HepG2 (cell line): ENCODE results near the gene TFE3. TPM values are rescaled to one million over a fixed set of nuclear protein-coding genes. Genes with fewer than 3 reads are reported as not detected.

Source experiments
- AFF4 ChIP-seq: sonication (generic); formaldehyde crosslinking; IDR thresholded peaks from 2 replicates; pipeline ENCODE4 v1.4.0; 2020; ENCODE audit warnings: missing genetic modification reagents
- AHR ChIP-seq: IDR thresholded peaks from 2 replicates; pipeline ENCODE4 v1.6.1; 2018; ENCODE audit warnings: missing genetic modification reagents, missing compliant biosample characterization
- CREB1 ChIP-seq, 2 experiments: fragments of 450-650 bp in 1 of 2; IDR thresholded peaks; 2 replicates each; pipeline ENCODE4 v1.6.1; 2016 to 2017; ENCODE audit warnings: control low read depth in 1 of 2, mild to moderate bottlenecking in 1 of 2, missing compliant biosample characterization in 1 of 2, missing genetic modification characterization in 1 of 2
- GABPA ChIP-seq, 2 experiments: IDR thresholded peaks; 2 replicates each; pipeline ENCODE4 v1.6.1; 2011 to 2016; ENCODE audit warnings: low read depth in 2 of 2, low read length in 1 of 2, missing biosample characterization in 1 of 2, missing genetic modification characterization in 1 of 2
- IRF2 ChIP-seq: IDR thresholded peaks from 2 replicates; pipeline ENCODE4 v1.6.1; 2018; ENCODE audit warnings: missing genetic modification reagents, missing compliant biosample characterization
- KDM4B ChIP-seq: sonication (generic); formaldehyde crosslinking; IDR thresholded peaks from 2 replicates; pipeline ENCODE4 v1.4.0; 2020; ENCODE audit warnings: missing genetic modification reagents
- MYPOP ChIP-seq: sonication (generic); formaldehyde crosslinking; IDR thresholded peaks from 2 replicates; pipeline ENCODE4 v1.8.1; 2023; ENCODE audit warnings: mild to moderate bottlenecking, moderate library complexity, missing genetic modification reagents
- NFKB2 ChIP-seq: sonication (generic); formaldehyde crosslinking; IDR thresholded peaks from 2 replicates; pipeline ENCODE4 v1.4.0; 2020; ENCODE audit warnings: missing genetic modification reagents, borderline replicate concordance
- ONECUT2 ChIP-seq: sonication (generic); formaldehyde crosslinking; IDR thresholded peaks from 2 replicates; pipeline ENCODE4 v1.4.0; 2020; ENCODE audit warnings: missing genetic modification reagents
- SAFB2 ChIP-seq: sonication (generic); formaldehyde crosslinking; IDR thresholded peaks from 2 replicates; pipeline ENCODE4 v1.5.1; 2020; ENCODE audit warnings: missing genetic modification reagents, low read depth, mild to moderate bottlenecking, borderline replicate concordance
- SNRNP70 ChIP-seq: fragments of 200-400 bp; formaldehyde crosslinking; IDR thresholded peaks from 2 replicates; pipeline ENCODE4 v1.6.1; 2017; ENCODE audit warnings: mild to moderate bottlenecking, low read depth, low read length, moderate library complexity
- TCF7 ChIP-seq: sonication (generic); IDR thresholded peaks from 2 replicates; pipeline ENCODE4 v1.6.1; 2016; ENCODE audit warnings: antibody characterized with exemption, low read depth
- U2AF1 ChIP-seq: fragments of 200-400 bp; formaldehyde crosslinking; optimal IDR thresholded peaks from 2 replicates; pipeline ENCODE3; 2017; ENCODE audit warnings: mild to moderate bottlenecking, low read depth, low read length
- ZEB1 ChIP-seq: IDR thresholded peaks from 2 replicates; pipeline ENCODE4 v1.6.1; 2012; ENCODE audit warnings: mild to moderate bottlenecking, low read depth, inconsistent platforms; ENCODE audit not compliant: insufficient replicate concordance
- ZFP62 ChIP-seq: sonication (generic); formaldehyde crosslinking; IDR thresholded peaks from 2 replicates; pipeline ENCODE4 v1.4.0; 2020; ENCODE audit warnings: missing genetic modification reagents
- ZNF3 ChIP-seq: IDR thresholded peaks from 2 replicates; pipeline ENCODE4 v1.7.0; 2017; ENCODE audit warnings: inconsistent platforms
- ZNF607 ChIP-seq: sonication (generic); formaldehyde crosslinking; IDR thresholded peaks from 2 replicates; pipeline ENCODE4 v1.5.1; 2020; ENCODE audit warnings: missing genetic modification reagents, mild to moderate bottlenecking, borderline replicate concordance
- ZNF619 ChIP-seq: sonication (generic); formaldehyde crosslinking; IDR thresholded peaks from 2 replicates; pipeline ENCODE4 v1.4.0; 2020; ENCODE audit warnings: mild to moderate bottlenecking, missing genetic modification reagents
- ZNF687 ChIP-seq: sonication (generic); formaldehyde crosslinking; IDR thresholded peaks from 2 replicates; pipeline ENCODE4 v1.5.1; 2020; ENCODE audit warnings: mild to moderate bottlenecking, missing genetic modification reagents, moderate library complexity
- ZNF703 ChIP-seq: sonication (generic); formaldehyde crosslinking; IDR thresholded peaks from 2 replicates; pipeline ENCODE4 v1.5.1; 2020; ENCODE audit warnings: missing genetic modification reagents, mild to moderate bottlenecking, moderate library complexity, borderline replicate concordance
- ZNF766 ChIP-seq: sonication (generic); formaldehyde crosslinking; IDR thresholded peaks from 2 replicates; pipeline ENCODE4 v1.5.0; 2020; ENCODE audit warnings: missing genetic modification reagents, borderline replicate concordance
- polyA plus RNA-seq, 8 experiments: library from polyadenylated mRNA; depleted of rRNA in 3 of 8; stranded (reverse) in 7 of 8; unstranded in 1 of 8; fragments of >200 nt; fragmentation: Illumina TruSeq in 4 of 8; extraction: Trizol in 4 of 8; gene quantifications; 2 replicates each; pipeline versions ENCODE4 v1.2.1 to v1.2.3, GENCODE V29; 2011 to 2016; ENCODE audit warnings: low read depth in 4 of 8, missing spikeins in 1 of 8, mixed read lengths in 1 of 8; ENCODE audit not compliant: insufficient read depth in 1 of 8
- total RNA-seq, 5 experiments: library from RNA; depleted of rRNA; stranded (reverse); fragments of >200 nt; fragmentation: Illumina TruSeq; extraction: Trizol; gene quantifications; 2 replicates each; pipeline ENCODE4 v1.2.3, GENCODE V29; 2016; ENCODE audit warnings: low read depth in 1 of 5

The TFE3 gene
- total and polyA plus RNA-seq, 2 of the 13 experiments (the other 11 are each of a cell fraction or from before 2014, with no cell fraction given) = 8.3 to 12.3 TPM

DNA sequence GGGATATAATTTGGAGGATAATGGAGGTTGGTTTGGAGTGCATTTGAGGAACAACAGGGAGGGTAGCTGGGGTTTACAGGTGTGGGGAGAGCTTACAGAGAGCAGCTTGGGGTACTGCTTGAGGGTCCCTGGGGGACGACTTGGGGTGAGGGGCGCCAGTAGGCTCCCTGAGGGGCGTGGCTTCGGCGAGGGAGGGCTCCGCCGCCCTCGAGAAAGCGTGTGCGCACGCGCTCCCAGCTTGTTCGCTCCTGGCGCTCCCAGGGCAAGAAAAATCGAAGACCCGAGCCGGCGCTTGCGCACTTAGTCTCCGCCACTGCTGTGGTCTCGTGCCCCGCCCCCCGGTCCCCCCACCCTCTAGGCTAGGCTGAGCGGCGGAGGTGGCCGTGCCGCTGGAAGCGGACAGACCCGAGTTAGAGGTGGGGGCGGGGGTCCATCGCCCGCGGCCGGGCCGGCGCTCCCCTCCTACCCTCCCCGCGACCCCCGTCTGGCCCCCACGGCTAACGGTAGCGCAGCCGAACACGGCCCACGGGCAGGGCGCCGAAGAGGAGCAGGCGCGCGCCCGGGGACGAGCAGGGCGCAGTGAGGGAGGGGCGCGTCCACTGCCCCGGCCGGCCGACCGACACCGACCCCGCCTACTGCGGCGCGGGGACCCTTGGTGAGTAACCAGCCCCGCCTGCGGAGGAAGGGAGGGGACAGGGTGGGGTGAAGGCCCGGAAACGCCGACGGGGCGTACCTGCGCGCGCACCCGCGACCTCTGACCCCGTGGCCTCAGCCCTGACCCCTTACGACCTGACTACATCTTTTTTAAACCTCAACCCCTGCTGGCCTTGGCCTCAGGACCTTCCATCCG is 10.3 kb upstream of the TFE3 start (continued):
- TF ChIP-seq AFF4 (CRISPR knock-in tag) = no peak
- no peak for TF ChIP-seq NFKB2 (CRISPR knock-in tag)
- TF ChIP-seq KDM4B (CRISPR knock-in tag) = no peak
- no peak for TF ChIP-seq AHR (CRISPR knock-in tag)
- TF ChIP-seq ZFP62 (CRISPR knock-in tag) = no peak
- TF ChIP-seq ZNF703 (CRISPR knock-in tag) = no peak
- TF ChIP-seq ZNF607 (CRISPR knock-in tag) = peak; percentile 50; the same call in 1 of the 2 replicates
- no peak for TF ChIP-seq ZEB1
- no peak for TF ChIP-seq SNRNP70
- no peak for TF ChIP-seq SAFB2
- TF ChIP-seq U2AF1 = no peak
- no peak for TF ChIP-seq CREB1 (IDR thresholded peaks at IDR 0.05)
- TF ChIP-seq CREB1 (CRISPR knock-in tag; IDR thresholded peaks at IDR 0.05) = no peak
- 0 out of 2 replicates have a peak, but pooled peaks have one; percentile 19 for TF ChIP-seq ONECUT2 (CRISPR knock-in tag)
- TF ChIP-seq ZNF766 (CRISPR knock-in tag) = no peak
- no peak for TF ChIP-seq IRF2
- peak; percentile 89 for TF ChIP-seq ZNF687
- TF ChIP-seq ZNF619 = no peak
- no peak for TF ChIP-seq ZNF3 (CRISPR knock-in tag)
- TF ChIP-seq TCF7 = no peak
- no peak for TF ChIP-seq GABPA (IDR thresholded peaks at IDR 0.05; ENCODE audit: low read depth, low read length)
- TF ChIP-seq GABPA (CRISPR knock-in tag; IDR thresholded peaks at IDR 0.05; ENCODE audit: low read depth) = 0 out of 2 replicates have a peak, but pooled peaks have one; percentile 24
- TF ChIP-seq MYPOP (CRISPR knock-in tag) = no peak
